HG02798 (cell line): ENCODE results near the gene CDK14.

Source experiments
- ATAC-seq: cut with Tn5 transposase; IDR thresholded peaks from one replicate; pipeline ENCODE4 v1.9.1; 2021; ENCODE audit warnings: mild to moderate bottlenecking; ENCODE audit not compliant: unreplicated experiment, poor library complexity

CDK14 gene

GRCh38 chr7:90830308-90830707, 234.2 kb downstream of the CDK14 start:
- ATAC-seq: no peak

GRCh38 chr7:90832726-90833125, 236.6 kb downstream of the CDK14 start:
- ATAC-seq: no peak

GRCh38 chr7:90833443-90833842, 237.3 kb downstream of the CDK14 start:
- ATAC-seq: no peak

GRCh38 chr7:90834771-90835170, 238.7 kb downstream of the CDK14 start:
- ATAC-seq: no peak

GRCh38 chr7:90835861-90836260, 239.7 kb downstream of the CDK14 start:
- no peak for ATAC-seq

DNA sequence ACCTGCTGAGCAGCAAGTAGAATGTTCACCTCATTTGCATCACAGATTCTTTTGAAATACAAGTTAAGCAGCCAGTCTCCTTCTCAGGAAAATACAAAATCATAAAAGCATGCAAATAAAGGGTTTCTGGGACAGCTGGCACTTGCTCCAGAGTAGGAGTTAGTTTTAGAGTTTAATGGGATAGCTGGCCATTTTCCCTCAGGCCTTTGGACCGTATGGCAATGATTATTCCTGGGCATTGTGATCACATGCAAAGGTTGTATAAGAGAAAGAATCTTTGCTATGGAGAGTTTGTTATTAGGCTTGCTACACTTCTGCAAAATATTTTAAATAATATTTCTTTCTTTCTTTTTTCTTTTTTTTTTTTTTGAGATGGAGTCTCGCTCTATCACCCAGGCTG, 240.8 kb downstream of the CDK14 start:
- ATAC-seq: no peak

DNA sequence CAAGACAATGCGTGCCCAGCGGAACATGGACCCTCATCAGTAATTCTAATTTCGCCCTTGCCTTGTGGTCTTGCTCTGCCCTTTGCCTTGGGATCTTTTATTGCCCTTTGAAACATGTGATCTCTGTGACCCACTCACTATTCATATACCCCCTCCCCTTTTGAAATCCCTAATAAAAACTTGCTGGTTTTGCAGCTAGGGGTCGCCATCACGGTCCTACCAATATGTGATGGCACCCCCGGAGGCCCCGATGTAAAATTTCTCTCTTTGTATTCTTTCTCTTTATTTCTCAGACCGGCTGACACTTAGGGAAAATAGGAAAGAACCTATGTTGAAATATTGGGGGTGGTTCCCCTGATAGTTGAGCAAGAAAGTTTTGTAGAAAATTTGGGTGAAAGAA, 242.7 kb downstream of the CDK14 start:
- ATAC-seq: no peak

GRCh38 chr7:90839316-90839715, 243.2 kb downstream of the CDK14 start:
- ATAC-seq: no peak

GRCh38 chr7:90839727-90840291, 243.7 kb downstream of the CDK14 start:
- no peak for ATAC-seq

DNA sequence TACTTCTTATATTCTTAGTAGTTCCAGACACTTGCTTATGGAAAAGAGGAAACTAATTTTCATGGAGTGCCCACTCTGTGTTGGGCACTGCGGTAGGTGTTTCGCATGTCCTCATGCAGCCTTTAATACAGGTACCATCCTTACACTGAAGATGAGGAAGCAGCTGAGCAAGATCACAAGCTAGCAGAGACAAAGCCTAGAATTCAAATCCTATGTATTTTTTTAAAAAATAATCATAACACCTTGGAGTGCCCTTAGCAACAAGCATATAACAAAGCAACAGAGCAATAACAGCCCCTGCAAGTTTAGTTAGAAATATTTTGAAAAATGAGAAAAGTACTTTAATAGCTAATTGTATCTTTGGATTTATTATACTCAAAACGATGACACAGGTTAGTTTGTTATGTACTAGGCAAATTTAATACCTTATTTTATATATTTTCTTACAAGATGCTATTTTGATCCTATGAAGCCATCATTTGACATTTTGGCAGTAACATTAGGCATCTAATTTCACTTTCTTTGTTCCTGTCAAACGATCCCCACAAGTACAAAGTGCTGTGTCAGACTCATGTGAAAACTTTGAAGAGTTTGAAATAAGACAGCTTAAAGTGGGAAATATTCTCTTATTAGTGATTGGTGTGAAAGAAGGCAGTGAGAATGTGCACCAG, 245.8 kb downstream of the CDK14 start:
- no peak for ATAC-seq

DNA sequence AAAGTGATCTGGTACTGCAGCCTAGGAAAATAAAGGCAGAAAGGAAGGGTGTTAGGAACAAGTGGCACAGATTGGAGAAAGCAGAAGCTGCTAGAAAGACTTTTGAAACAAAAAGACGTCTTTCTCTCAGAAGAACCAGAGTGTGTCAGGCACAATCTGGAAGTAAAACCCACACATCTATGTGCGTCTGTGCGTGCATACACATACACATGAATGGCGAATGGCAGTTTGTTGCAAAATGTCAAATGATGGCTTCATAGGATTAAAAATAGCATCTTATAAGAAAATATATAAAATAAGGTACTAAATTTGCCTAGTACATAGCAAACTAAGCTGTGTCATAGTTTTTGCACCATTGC, 246.3 kb downstream of the CDK14 start:
- no peak for ATAC-seq

GRCh38 chr7:90843472-90843871, 247.4 kb downstream of the CDK14 start:
- no peak for ATAC-seq

GRCh38 chr7:90844421-90844820, 248.3 kb downstream of the CDK14 start:
- no peak for ATAC-seq

DNA sequence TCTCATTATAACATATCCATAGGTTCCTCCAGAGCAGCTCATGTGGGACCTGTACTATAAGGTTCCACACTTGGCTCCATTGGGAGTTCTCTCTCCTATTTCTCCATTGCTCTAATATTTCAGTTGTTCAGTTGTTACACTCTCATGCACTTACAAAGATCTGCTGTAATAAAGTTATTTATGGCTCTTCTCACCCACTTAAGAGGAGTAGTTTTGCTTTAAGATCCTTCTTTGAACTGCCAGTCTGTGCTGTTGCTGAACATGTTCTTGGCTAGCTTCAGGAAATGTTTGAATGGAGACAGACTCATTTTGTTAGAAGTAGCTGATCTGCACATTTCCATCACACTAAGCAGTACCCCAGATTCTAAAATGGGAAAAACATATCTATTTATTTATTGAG, 250.1 kb downstream of the CDK14 start:
- no peak for ATAC-seq

DNA sequence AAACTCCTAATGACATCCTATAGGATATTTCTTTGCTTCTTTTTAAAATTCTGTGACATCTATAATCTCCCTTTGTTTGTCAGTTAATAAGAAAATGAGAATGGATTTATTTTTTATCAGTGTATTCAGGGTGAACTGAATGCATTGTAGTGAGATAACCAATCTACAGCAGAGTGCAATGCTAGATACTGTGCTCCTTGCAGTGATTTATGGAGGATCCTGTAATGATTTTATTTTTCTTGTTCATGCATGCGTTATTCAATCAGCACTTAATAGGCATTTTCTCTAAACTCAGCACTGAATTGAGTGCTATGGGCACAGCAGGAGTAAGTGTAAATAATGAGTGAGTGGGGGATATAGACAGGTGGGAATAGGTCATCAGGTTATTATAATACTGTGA, 253.9 kb downstream of the CDK14 start:
- ATAC-seq: no peak

DNA sequence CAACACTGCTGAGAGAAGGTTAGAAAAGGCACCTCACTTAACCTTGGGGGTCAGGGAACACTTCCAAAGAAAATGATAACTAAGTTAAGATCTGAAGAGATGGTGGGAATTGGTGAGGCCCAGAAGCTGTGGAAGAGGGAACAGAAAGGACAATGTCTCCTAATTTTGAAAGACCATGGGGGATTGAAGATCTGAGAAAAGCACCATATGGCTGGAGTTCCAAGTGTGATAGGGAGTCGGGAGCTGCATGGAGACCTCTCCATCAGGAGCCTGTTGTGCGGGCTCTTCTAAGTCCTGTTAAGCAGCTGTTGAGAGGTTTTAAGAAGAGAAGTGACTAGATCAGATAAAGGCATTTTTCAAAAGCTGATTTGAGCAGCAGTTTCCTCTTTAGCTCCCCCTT, 254.3 kb downstream of the CDK14 start:
- ATAC-seq: no peak

- ATAC-seq: peak; percentile 63
Observed at GRCh38 chr7:90853205-90853604, 257.1 kb downstream of the CDK14 start.

DNA sequence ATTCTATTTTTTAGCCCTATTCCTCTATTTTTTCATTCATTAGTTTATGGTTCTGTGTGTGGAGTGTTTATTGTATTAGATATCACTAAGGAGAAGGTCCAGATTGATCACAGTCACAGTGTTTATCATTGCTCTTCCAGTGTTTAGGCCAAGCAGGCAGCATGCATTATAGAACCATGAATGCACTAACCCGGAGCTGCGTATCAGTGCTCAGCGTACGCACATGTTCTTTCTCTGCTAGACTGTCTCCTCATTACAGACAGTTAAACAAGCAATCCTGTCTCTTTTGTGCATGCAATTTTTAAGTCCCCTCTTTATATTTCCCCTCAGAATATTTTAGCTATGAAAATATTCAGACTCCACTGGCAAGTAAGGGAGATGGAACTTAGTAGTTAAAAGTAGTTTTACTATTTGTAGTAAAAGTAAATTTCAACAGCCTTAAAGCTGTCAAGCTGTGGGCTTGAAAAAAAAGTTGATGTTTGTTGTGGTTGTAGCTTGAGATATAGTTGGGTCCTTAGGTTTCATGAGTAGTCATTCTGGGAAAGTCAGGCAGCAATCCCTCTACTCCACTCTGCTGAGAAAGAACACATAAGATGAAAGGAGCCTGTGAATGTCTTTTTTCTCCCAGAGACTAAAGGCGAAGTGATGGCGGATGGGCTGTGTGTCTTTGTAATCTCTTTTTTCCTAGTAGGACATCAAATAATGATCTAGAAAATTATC, 260.4 kb downstream of the CDK14 start:
- ATAC-seq: no peak

DNA sequence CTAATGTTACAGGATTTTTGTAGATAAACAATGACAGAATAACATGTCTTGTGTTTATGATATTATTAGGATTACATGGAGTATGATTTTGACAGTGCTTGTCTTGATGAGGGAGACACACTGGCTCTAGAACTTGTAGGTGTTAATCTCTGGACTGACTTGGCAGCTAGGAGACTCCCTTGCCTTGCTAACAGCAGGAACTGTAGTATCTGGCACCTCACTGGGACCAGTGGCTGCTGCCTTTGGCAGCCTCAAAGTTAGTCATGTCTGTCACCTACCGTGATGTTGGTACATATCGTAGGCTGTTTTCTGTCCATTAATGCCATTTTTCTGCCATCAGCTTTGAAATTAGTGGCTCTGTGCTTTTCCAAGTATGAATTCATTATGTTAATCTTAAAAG, 261.5 kb downstream of the CDK14 start:
- ATAC-seq: no peak

GRCh38 chr7:90858546-90858945, 262.4 kb downstream of the CDK14 start:
- ATAC-seq: peak; percentile 63

DNA sequence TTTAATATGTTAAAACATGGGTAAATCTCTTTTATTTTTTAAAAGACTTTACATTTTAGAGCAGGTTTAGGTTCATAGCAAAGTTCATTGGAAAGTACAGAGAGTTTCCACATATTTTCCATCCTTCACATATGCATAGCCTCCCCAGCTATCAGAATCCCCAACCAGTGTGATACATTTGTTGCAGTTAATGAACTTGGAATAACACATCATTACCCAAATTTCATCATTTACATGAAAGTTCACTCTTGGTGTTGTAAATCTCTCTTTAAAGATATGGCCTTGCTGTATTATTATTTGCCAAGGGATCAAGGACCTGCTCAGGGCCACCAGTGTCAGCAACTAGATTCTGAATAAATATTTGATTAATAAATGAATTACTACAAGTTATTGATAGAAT, 263.4 kb downstream of the CDK14 start:
- no peak for ATAC-seq

DNA sequence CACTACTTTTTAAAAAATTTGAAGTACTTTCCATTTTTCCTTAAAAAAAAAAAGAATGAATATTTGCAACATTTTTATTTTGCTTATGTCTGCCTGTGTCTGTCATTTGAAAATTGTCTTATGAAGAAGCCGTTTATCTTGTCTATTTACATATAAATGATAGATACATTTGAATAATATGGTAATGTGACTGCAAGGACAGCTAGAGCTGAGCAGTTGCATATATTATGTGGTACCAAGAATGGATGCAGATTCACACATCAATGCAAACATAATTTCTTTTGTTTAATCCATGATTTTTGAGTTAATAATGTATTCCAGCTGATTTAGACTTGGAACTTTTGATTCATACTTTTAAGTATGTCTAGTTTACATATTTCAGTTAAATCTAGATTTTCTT, 268.0 kb downstream of the CDK14 start:
- ATAC-seq: no peak
